Liver (tissue), 9 donors: Measurements from ENCODE around the gene ALPK3. TPM values are rescaled to one million over a fixed set of nuclear protein-coding genes. Genes with fewer than 3 reads are reported as not detected.

Source experiments
- DNase-seq: peaks from one replicate; pipeline ENCODE4 v3.0.0-alpha.2; 2017; ENCODE audit warnings: low spot score
- H3K27ac ChIP-seq, 2 donors: one replicate each; pipeline ENCODE4 v1.7.0; 2013; ENCODE audit warnings: inconsistent platforms in 2 of 2, low read length in 2 of 2, control low read depth in 1 of 2, low read depth in 1 of 2, mild to moderate bottlenecking in 1 of 2
- H3K27me3 ChIP-seq, 4 donors: one replicate each; pipeline versions ENCODE4 v1.6.1 to v1.7.0; 2013; ENCODE audit warnings: low read length in 3 of 4, inconsistent platforms in 1 of 4, mild to moderate bottlenecking in 1 of 4, moderate library complexity in 1 of 4; ENCODE audit not compliant: control insufficient read depth in 4 of 4, insufficient read depth in 4 of 4
- H3K36me3 ChIP-seq, 4 donors: one replicate each; pipeline versions ENCODE4 v1.6.1 to v1.7.0; 2013; ENCODE audit warnings: low read length in 3 of 4, mild to moderate bottlenecking in 3 of 4, low read depth in 1 of 4, moderate library complexity in 1 of 4; ENCODE audit not compliant: control insufficient read depth in 4 of 4, insufficient read depth in 3 of 4
- H3K4me1 ChIP-seq, 4 donors: one replicate each; pipeline versions ENCODE4 v1.6.1 to v1.7.0; 2013; ENCODE audit warnings: low read length in 3 of 4, mild to moderate bottlenecking in 3 of 4, moderate library complexity in 1 of 4; ENCODE audit not compliant: control insufficient read depth in 4 of 4, insufficient read depth in 4 of 4
- H3K4me3 ChIP-seq, 3 donors: one replicate each; pipeline versions ENCODE4 v1.6.1 to v1.7.0; 2013; ENCODE audit warnings: low read length in 3 of 3, control low read depth in 1 of 3, low read depth in 1 of 3, mild to moderate bottlenecking in 1 of 3
- H3K9ac ChIP-seq, 2 donors: one replicate each; pipeline ENCODE4 v1.7.0; 2013; ENCODE audit warnings: low read length in 2 of 2, mild to moderate bottlenecking in 2 of 2, moderate library complexity in 2 of 2, control low read depth in 1 of 2, low read depth in 1 of 2
- H3K9me3 ChIP-seq, 4 donors: one replicate each; pipeline versions ENCODE4 v1.6.1 to v1.7.0; 2013; ENCODE audit warnings: low read length in 3 of 4; ENCODE audit not compliant: control insufficient read depth in 4 of 4
- CTCF ChIP-seq: fragments of 150-350 bp; IDR thresholded peaks from 2 replicates; pipeline ENCODE4 v1.5.1; 2017; ENCODE audit warnings: improper control_type of control experiment, low read depth, low read length; ENCODE audit not compliant: missing input control
- EGR1 ChIP-seq, 2 donors: IDR thresholded peaks; 2 replicates each; pipeline ENCODE4 v1.6.1; 2016 to 2018; ENCODE audit warnings: antibody characterized with exemption in 2 of 2, low read depth in 2 of 2
- FOXA1 ChIP-seq: IDR thresholded peaks from 2 replicates; pipeline ENCODE4 v1.6.1; 2016; ENCODE audit warnings: antibody characterized with exemption
- FOXA2 ChIP-seq: IDR thresholded peaks from 2 replicates; pipeline ENCODE4 v1.6.1; 2016; ENCODE audit warnings: antibody characterized with exemption
- GABPA ChIP-seq, 2 donors: IDR thresholded peaks in 1 of 2; conservative IDR thresholded peaks in 1 of 2; 2 replicates each; pipeline ENCODE4 v1.6.1; 2016; ENCODE audit warnings: antibody characterized with exemption in 2 of 2, mild to moderate bottlenecking in 1 of 2, moderate library complexity in 1 of 2
- HNF4A ChIP-seq, 2 donors: conservative IDR thresholded peaks; 2 replicates each; pipeline ENCODE4 v1.6.1; 2016; ENCODE audit warnings: antibody characterized with exemption in 2 of 2, mild to moderate bottlenecking in 2 of 2
- HNF4G ChIP-seq: IDR thresholded peaks from 2 replicates; pipeline ENCODE4 v1.6.1; 2016; ENCODE audit warnings: antibody characterized with exemption
- JUND ChIP-seq, 2 donors: IDR thresholded peaks; 2 replicates each; pipeline ENCODE4 v1.6.1; 2016; ENCODE audit warnings: antibody characterized with exemption in 2 of 2
- NR2F2 ChIP-seq: IDR thresholded peaks from 2 replicates; pipeline ENCODE4 v1.6.1; 2016; ENCODE audit warnings: antibody characterized with exemption
- RAD21 ChIP-seq, 2 donors: IDR thresholded peaks; 2 replicates each; pipeline ENCODE4 v1.6.1; 2016; ENCODE audit warnings: antibody characterized with exemption in 2 of 2, mild to moderate bottlenecking in 2 of 2
- REST ChIP-seq: IDR thresholded peaks from 2 replicates; pipeline ENCODE4 v1.6.1; 2016; ENCODE audit warnings: antibody characterized with exemption, mild to moderate bottlenecking
- RXRA ChIP-seq, 2 donors: IDR thresholded peaks; 2 replicates each; pipeline ENCODE4 v1.6.1; 2017 to 2018; ENCODE audit warnings: antibody characterized with exemption in 2 of 2, mild to moderate bottlenecking in 1 of 2
- SP1 ChIP-seq: IDR thresholded peaks from 2 replicates; pipeline ENCODE4 v1.6.1; 2018; ENCODE audit warnings: antibody characterized with exemption, mild to moderate bottlenecking
- TAF1 ChIP-seq: conservative IDR thresholded peaks from 2 replicates; pipeline ENCODE4 v1.6.1; 2016; ENCODE audit warnings: antibody characterized with exemption, mild to moderate bottlenecking
- YY1 ChIP-seq: IDR thresholded peaks from 2 replicates; pipeline ENCODE4 v1.6.1; 2016; ENCODE audit warnings: antibody characterized with exemption, mild to moderate bottlenecking
- WGBS: extraction: QIAGEN DNeasy Blood & Tissue Kit; methylation state at CpG from one replicate; pipeline ENCODE4 v1.1.7; 2013; 5-methylcytosine and 5-hydroxymethylcytosine counted together
- polyA plus RNA-seq, 2 donors: library from polyadenylated mRNA; stranded (reverse) in 1 of 2; unstranded in 1 of 2; fragments of 200-250 nt in 1 of 2; fragments of >200 nt in 1 of 2; fragmentation: Nextera tagmentation in 1 of 2; extraction: Ambion mirVana in 1 of 2; gene quantifications; one replicate each; pipeline versions ENCODE4 v1.2.1 to v1.2.3, GENCODE V29; 2013 to 2015
- total RNA-seq, 2 donors: library from RNA; depleted of rRNA; stranded (reverse); fragments of >200 nt; gene quantifications; one replicate each; pipeline ENCODE4 v1.2.3, GENCODE V29; 2014
- TF ChIP-seq, protein P1 (sequence below): IDR thresholded peaks from 2 replicates; pipeline ENCODE4 v1.6.1; 2016; ENCODE audit warnings: antibody characterized with exemption
- TF ChIP-seq, protein P2 (sequence below): IDR thresholded peaks from 2 replicates; pipeline ENCODE4 v1.6.1; 2016; ENCODE audit warnings: antibody characterized with exemption
- TF ChIP-seq, protein P3 (sequence below): IDR thresholded peaks from 2 replicates; pipeline ENCODE4 v1.6.1; 2016; ENCODE audit warnings: antibody characterized with exemption
- donor health status: healthy.
- donor health status: healthy.
- donor health status: healthy.
- donor health status: healthy.
- donor health status: healthy.

The ALPK3 gene
- total and polyA plus RNA-seq, 4 donors = 0.96 to 10.0 (median 2.8) TPM

- H3K27me3 ChIP-seq = no peaks in the 10 kb centered on the region
- no peak for DNase-seq
- H3K9ac ChIP-seq = peak overlapping the region; percentile 72 to 99
- no peaks in the 10 kb centered on the region for H3K9me3 ChIP-seq
- peak overlapping the region; percentile 39 to 80 (median 74) for H3K4me3 ChIP-seq
- peaks cover 2 to 12% (median 6%) of the 10 kb centered on the region in 4 donors for H3K36me3 ChIP-seq
- TF ChIP-seq TAF1 = no peak
- no peak for TF ChIP-seq EGR1 (IDR thresholded peaks at IDR 0.05; ENCODE audit: low read depth in 2 of 2)
- 43% methylated on average over 7 of the region's 7 CpGs for WGBS
- H3K27ac ChIP-seq = peak overlapping the region; percentile 93 to 99
- peaks cover 5 to 38% (median 12%) of the 10 kb centered on the region in 4 donors for H3K4me1 ChIP-seq
These were observed 68.6 kb downstream of the ALPK3 start for GRCh38 chr15:84885801-84886200.

- Histone ChIP-seq H3K4me3 (peak overlapping the region; percentile 39 to 80 (median 74)), H3K36me3 (peaks cover 2 to 17% (median 11%) of the 10 kb centered on the region in 4 donors), H3K9me3 (no peaks in the 10 kb centered on the region), H3K9ac (peak overlapping the region; percentile 72 to 99), H3K27ac (peak overlapping the region; percentile 93 to 99), H3K27me3 (no peaks in the 10 kb centered on the region), H3K4me1 (peaks cover 5 to 38% (median 12%) of the 10 kb centered on the region in 4 donors)
- TF ChIP-seq CTCF (no peak), HNF4A (conservative IDR thresholded peaks at IDR 0.05) (peak; percentile 89 to 91), FOXA2 (peak; percentile 2), SP1 (peak; percentile 90), EGR1 (IDR thresholded peaks at IDR 0.05; ENCODE audit: low read depth in 2 of 2) (peak in 1 of 2 donors; percentile 28), NR2F2 (no peak), YY1 (peak; percentile 77), FOXA1 (peak; percentile 30), RAD21 (IDR thresholded peaks at IDR 0.05) (peak; percentile 32 to 65), REST (peak; percentile 83), HNF4G (peak; percentile 58), RXRA (IDR thresholded peaks at IDR 0.05) (peak; percentile 70 to 84), GABPA (IDR thresholded peaks at IDR 0.05 in 1 of 2, conservative IDR thresholded peaks at IDR 0.05 in 1 of 2) (no peak), JUND (IDR thresholded peaks at IDR 0.05) (peak in 1 of 2 donors; percentile 57), TAF1 (peak; percentile 57)
- TF ChIP-seq, protein P1, sequence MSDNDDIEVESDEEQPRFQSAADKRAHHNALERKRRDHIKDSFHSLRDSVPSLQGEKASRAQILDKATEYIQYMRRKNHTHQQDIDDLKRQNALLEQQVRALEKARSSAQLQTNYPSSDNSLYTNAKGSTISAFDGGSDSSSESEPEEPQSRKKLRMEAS = peak; percentile 87
- TF ChIP-seq, protein P2, sequence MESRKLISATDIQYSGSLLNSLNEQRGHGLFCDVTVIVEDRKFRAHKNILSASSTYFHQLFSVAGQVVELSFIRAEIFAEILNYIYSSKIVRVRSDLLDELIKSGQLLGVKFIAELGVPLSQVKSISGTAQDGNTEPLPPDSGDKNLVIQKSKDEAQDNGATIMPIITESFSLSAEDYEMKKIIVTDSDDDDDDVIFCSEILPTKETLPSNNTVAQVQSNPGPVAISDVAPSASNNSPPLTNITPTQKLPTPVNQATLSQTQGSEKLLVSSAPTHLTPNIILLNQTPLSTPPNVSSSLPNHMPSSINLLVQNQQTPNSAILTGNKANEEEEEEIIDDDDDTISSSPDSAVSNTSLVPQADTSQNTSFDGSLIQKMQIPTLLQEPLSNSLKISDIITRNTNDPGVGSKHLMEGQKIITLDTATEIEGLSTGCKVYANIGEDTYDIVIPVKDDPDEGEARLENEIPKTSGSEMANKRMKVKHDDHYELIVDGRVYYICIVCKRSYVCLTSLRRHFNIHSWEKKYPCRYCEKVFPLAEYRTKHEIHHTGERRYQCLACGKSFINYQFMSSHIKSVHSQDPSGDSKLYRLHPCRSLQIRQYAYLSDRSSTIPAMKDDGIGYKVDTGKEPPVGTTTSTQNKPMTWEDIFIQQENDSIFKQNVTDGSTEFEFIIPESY = no peak
- TF ChIP-seq, protein P3, sequence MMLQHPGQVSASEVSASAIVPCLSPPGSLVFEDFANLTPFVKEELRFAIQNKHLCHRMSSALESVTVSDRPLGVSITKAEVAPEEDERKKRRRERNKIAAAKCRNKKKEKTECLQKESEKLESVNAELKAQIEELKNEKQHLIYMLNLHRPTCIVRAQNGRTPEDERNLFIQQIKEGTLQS = no peak
- DNase-seq = no peak
- WGBS = 44% methylated on average over 14 of the region's 14 CpGs
These were observed 69.2 kb downstream of the ALPK3 start for GRCh38 chr15:84886211-84886983.
